PC-9 (cell line): ENCODE results near the gene KDM4B.

Experiments
- CTCF ChIP-seq: fragments of 200-600 bp; sonication (generic); conservative IDR thresholded peaks from 2 replicates; pipeline ENCODE4 v1.6.1; 2017; ENCODE audit warnings: mixed run types, antibody characterized with exemption, mild to moderate bottlenecking, moderate library complexity
- EZH2 ChIP-seq: fragments of 200-600 bp; sonication (generic); IDR thresholded peaks from 2 replicates; pipeline ENCODE4 v1.8.0; 2017; ENCODE audit warnings: antibody characterized with exemption, low read depth

GRCh38 chr19:5068233-5069072 lies 99.5 kb downstream of the KDM4B start:
- no peak for TF ChIP-seq CTCF
- no peak for TF ChIP-seq EZH2
